ENCODE results near the gene ZFAND2A.
"Not testable (repeated sequence)": the region's sequence is repeated elsewhere in the genome, so short reads cannot be mapped to it uniquely, and the experiment has no call there.

Gene ZFAND2A

GRCh38 chr7:1159891-1160669, at the start of gene ZFAND2A:
ZFAND2A (minus strand) TSS chr7:1160196; CDS start chr7:1158212, 1,984 bp downstream.
- TF ChIP-seq, protein P1, sequence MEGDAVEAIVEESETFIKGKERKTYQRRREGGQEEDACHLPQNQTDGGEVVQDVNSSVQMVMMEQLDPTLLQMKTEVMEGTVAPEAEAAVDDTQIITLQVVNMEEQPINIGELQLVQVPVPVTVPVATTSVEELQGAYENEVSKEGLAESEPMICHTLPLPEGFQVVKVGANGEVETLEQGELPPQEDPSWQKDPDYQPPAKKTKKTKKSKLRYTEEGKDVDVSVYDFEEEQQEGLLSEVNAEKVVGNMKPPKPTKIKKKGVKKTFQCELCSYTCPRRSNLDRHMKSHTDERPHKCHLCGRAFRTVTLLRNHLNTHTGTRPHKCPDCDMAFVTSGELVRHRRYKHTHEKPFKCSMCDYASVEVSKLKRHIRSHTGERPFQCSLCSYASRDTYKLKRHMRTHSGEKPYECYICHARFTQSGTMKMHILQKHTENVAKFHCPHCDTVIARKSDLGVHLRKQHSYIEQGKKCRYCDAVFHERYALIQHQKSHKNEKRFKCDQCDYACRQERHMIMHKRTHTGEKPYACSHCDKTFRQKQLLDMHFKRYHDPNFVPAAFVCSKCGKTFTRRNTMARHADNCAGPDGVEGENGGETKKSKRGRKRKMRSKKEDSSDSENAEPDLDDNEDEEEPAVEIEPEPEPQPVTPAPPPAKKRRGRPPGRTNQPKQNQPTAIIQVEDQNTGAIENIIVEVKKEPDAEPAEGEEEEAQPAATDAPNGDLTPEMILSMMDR (IDR thresholded peaks at IDR 0.05; ENCODE audit: low read depth, low read length), result no peak
- H3K4me3 ChIP-seq (ENCODE audit: low read depth, low read length), result peak within 1 kb of the TSS; percentile 82

DNA sequence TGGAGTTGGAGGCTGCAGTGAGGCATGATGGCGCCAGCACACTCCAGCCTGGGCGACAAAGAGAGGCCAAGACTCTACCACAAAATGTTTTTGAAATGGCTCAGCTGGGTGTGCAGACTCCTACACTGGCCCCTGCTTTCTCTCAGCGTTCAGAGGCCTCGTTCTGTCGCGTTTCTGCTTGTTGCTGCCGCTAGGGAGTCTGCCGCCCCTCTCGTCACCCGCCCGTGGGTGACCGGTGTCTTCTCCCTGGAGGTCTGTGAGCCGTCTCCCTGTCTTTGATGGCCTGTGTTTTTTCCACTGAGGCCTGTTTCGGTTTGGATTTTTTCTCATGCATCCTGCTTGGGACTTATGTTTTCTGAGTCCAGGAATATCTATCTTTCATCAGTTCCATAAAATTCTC, 49.1 kb upstream of the ZFAND2A start:
- TF ChIP-seq, protein P1 (IDR thresholded peaks at IDR 0.05; ENCODE audit: low read depth, low read length), result no peak
- H3K4me3 ChIP-seq (ENCODE audit: low read depth, low read length), result no peak overlapping the region

GRCh38 chr7:1205742-1206141, 45.7 kb upstream of the ZFAND2A start:
- not testable (repeated sequence) for H3K4me3 ChIP-seq (ENCODE audit: low read depth, low read length)

DNA sequence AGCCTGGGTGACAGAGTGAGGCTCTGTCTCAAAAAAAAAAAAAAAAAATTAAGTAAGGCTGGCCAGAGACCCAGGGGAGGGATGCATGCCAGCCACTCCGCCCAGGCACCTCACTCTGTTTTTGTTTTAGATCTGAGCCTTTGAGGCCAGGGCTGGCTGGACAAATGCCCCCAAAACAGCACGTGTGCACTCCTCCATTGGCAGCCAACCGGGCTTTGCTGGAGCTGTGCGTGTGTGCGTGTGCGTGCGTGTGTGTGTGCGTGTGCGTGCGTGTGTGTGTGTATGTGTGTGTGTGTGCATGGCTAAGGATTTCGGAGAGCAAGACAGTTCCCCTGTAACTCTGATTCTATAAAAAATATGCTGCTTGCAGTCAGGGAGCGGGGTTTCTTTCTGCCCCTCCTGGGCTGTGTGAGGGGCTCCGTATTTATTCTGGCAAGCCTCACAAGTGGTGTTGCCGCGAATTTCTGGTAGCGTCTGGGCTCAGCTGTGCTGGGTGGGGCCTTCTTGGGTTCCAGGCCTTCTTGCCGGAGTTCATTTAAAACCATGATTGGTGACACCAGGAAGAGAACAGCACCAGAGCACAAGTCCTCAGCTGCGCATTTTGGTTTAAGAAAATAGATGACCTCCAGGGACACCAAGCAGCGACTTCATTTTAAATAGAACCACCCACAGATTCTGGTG, 44.6 kb upstream of the ZFAND2A start:
- no peak overlapping the region for H3K4me3 ChIP-seq (ENCODE audit: low read depth, low read length)
- TF ChIP-seq, protein P1 (IDR thresholded peaks at IDR 0.05; ENCODE audit: low read depth, low read length), result no peak

DNA sequence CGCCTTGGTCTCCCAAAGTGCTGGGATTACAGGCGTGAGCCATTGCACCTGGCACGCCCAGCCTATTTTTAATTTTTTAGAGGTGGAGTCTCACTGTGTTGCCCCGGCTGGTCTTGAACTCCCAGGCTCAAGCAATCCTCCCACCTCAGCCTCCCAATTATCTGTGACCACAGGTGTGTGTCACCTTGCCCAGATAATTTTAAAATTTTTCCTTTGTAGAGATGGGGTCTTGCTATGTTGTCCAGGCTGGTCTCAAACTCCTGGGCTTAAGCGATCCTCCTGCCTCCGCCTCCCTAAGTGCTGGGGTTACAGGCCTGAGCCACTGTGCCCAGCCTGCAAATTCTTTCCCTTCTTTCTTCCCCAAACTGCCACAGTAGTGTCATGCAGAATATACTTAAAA, 42.9 kb upstream of the ZFAND2A start:
- H3K4me3 ChIP-seq (ENCODE audit: low read depth, low read length), result not testable (repeated sequence)

DNA sequence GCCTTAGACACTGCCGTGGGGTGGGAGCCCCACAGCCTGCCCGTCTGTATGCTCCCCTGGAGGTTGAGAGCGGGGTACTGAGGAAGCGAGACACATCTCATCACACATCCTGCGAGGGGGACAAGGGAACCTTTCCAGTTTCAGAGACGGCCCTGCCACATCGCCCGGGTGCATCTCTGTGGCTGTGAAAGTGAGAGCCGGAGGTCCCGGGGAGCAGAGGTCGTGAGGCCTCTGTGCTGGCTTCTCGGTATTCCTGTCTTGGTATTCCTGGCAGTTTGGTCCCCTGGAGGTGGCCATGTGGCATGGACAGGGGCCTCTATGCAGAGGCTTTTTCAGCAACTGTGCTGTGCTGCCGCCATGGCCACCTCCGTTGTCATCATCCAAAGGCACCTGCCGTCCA, 41.9 kb upstream of the ZFAND2A start:
- TF ChIP-seq, protein P1 (IDR thresholded peaks at IDR 0.05; ENCODE audit: low read depth, low read length), result no peak
- no peak overlapping the region for H3K4me3 ChIP-seq (ENCODE audit: low read depth, low read length)

GRCh38 chr7:1200045-1200444, 40.0 kb upstream of the ZFAND2A start:
- no peak overlapping the region for H3K4me3 ChIP-seq (ENCODE audit: low read depth, low read length)
- TF ChIP-seq, protein P1 (IDR thresholded peaks at IDR 0.05; ENCODE audit: low read depth, low read length), result no peak

GRCh38 chr7:1197997-1198625, 38.1 kb upstream of the ZFAND2A start:
- TF ChIP-seq, protein P1 (IDR thresholded peaks at IDR 0.05; ENCODE audit: low read depth, low read length), result no peak

More at GRCh38 chr7:1197997-1198625, 38.1 kb upstream of the ZFAND2A start:
- H3K4me3 ChIP-seq (ENCODE audit: low read depth, low read length), result no peak overlapping the region
